IMR-90 (cell line): Measurements from ENCODE around the gene SSC4D.
"Not testable (repeated sequence)": the region's sequence is repeated elsewhere in the genome, so short reads cannot be mapped to it uniquely, and the experiment has no call there.

Experiments used
- CTCF ChIP-seq: conservative IDR thresholded peaks from 2 replicates; pipeline ENCODE4 v1.5.1; 2012; ENCODE audit warnings: mild to moderate bottlenecking, low read depth, low read length, improper control_type of control experiment
- ELK1 ChIP-seq: fragments of 150-350 bp; IDR thresholded peaks from 2 replicates; pipeline ENCODE4 v1.6.1; 2016; ENCODE audit warnings: low read depth, mild to moderate bottlenecking, low read length, moderate library complexity, borderline replicate concordance
- MAFK ChIP-seq: IDR thresholded peaks from 2 replicates; pipeline ENCODE4 v1.6.1; 2012; ENCODE audit warnings: low read depth, low read length, improper control_type of control experiment
- POLR2A ChIP-seq: IDR thresholded peaks from 2 replicates; pipeline ENCODE4 v1.6.1; 2012; ENCODE audit warnings: mild to moderate bottlenecking, low read depth, low read length
- RAD21 ChIP-seq: IDR thresholded peaks from 2 replicates; pipeline ENCODE4 v1.6.1; 2012; ENCODE audit warnings: low read length, improper control_type of control experiment
- RFX5 ChIP-seq: IDR thresholded peaks from 2 replicates; pipeline ENCODE4 v1.8.0; 2012; ENCODE audit warnings: low read depth, mild to moderate bottlenecking, low read length, moderate library complexity

- not testable (repeated sequence) for TF ChIP-seq CTCF, RAD21, POLR2A, RFX5, MAFK, ELK1
These were observed 8.3 kb upstream of the SSC4D start for GRCh38 chr7:76417654-76418310.
